HG02678 (cell line): ENCODE results near the gene TSBP1.

ENCODE experiments used
- ATAC-seq: cut with Tn5 transposase; IDR thresholded peaks from one replicate; pipeline ENCODE4 v1.9.1; 2021; ENCODE audit warnings: mild to moderate bottlenecking, moderate library complexity; ENCODE audit not compliant: unreplicated experiment

TSBP1 gene

GRCh38 chr6:32371803-32372202 is at the start of gene TSBP1:
Gene TSBP1, minus strand, starts transcription at chr6:32371903. Its CDS starts 197 bp downstream, at chr6:32371706.
- ATAC-seq = no peak

GRCh38 chr6:32416036-32416435 is 44.3 kb upstream of the TSBP1 start:
- no peak for ATAC-seq

GRCh38 chr6:32415521-32416019 is 43.9 kb upstream of the TSBP1 start:
- ATAC-seq = no peak

- no peak for ATAC-seq
Measured at GRCh38 chr6:32413427-32414047, 41.8 kb upstream of the TSBP1 start.

- ATAC-seq = no peak
Measured at GRCh38 chr6:32411566-32412327, 40.0 kb upstream of the TSBP1 start.

GRCh38 chr6:32410906-32411305 is 39.2 kb upstream of the TSBP1 start:
- no peak for ATAC-seq

- no peak for ATAC-seq
Measured at GRCh38 chr6:32406857-32407256, 35.2 kb upstream of the TSBP1 start, which contains the start of gene BTNL2. Gene BTNL2, minus strand, starts transcription at chr6:32407181. Its CDS starts 58 bp downstream, at chr6:32407123.

GRCh38 chr6:32406197-32406596 is 34.5 kb upstream of the TSBP1 start:
- ATAC-seq = no peak

- ATAC-seq = no peak
Measured at GRCh38 chr6:32405656-32406055, 34.0 kb upstream of the TSBP1 start.

- ATAC-seq = no peak
Measured at GRCh38 chr6:32402812-32403211, 31.1 kb upstream of the TSBP1 start.

- no peak for ATAC-seq
Measured at GRCh38 chr6:32401284-32401963, 29.7 kb upstream of the TSBP1 start.

- peak; percentile 91 for ATAC-seq
Measured at GRCh38 chr6:32397252-32397920, 25.7 kb upstream of the TSBP1 start.

GRCh38 chr6:32396028-32396427 is 24.3 kb upstream of the TSBP1 start:
- no peak for ATAC-seq

- ATAC-seq = no peak
Measured at GRCh38 chr6:32393665-32394420, 22.1 kb upstream of the TSBP1 start.

- ATAC-seq = no peak
Measured at GRCh38 chr6:32391505-32391904, 19.8 kb upstream of the TSBP1 start.

GRCh38 chr6:32387589-32388340 is 16.1 kb upstream of the TSBP1 start:
- no peak for ATAC-seq

- ATAC-seq = no peak
Measured at GRCh38 chr6:32386040-32386439, 14.3 kb upstream of the TSBP1 start.

GRCh38 chr6:32382757-32383420 is 11.2 kb upstream of the TSBP1 start:
- ATAC-seq = no peak

- ATAC-seq = no peak
Measured at GRCh38 chr6:32379545-32379944, 7.8 kb upstream of the TSBP1 start.
